K562 (cell line): ENCODE measurements around the gene ALDH1A3. TPM values are rescaled to one million over a fixed set of nuclear protein-coding genes. Genes with fewer than 3 reads are reported as not detected.

Experiments used
- CHCHD3 ChIP-seq: fragments of 250-450 bp; sonication (Bioruptor Pico); IDR thresholded peaks from 2 replicates; pipeline ENCODE4 v2.1.2; 2022; ENCODE audit warnings: mild to moderate bottlenecking
- EGR1 ChIP-seq: fragments of 450-650 bp; conservative IDR thresholded peaks from 2 replicates; pipeline ENCODE4 v1.6.1; 2017; ENCODE audit warnings: mild to moderate bottlenecking
- KAT2B ChIP-seq: IDR thresholded peaks from one replicate; pipeline ENCODE4 v1.6.1; 2012; ENCODE audit warnings: low read depth, mild to moderate bottlenecking, control low read depth, inconsistent platforms, low read length, moderate library complexity
- LEF1 ChIP-seq: fragments of 450-650 bp; IDR thresholded peaks from 2 replicates; pipeline ENCODE4 v1.6.1; 2016; ENCODE audit warnings: mild to moderate bottlenecking
- SIX5 ChIP-seq, 2 experiments: IDR thresholded peaks; 2 replicates each; pipeline ENCODE4 v1.6.1; 2011; ENCODE audit warnings: low read length in 2 of 2, borderline replicate concordance in 1 of 2, low read depth in 1 of 2, mild to moderate bottlenecking in 1 of 2, moderate library complexity in 1 of 2; ENCODE audit not compliant: insufficient read depth in 1 of 2
- ZNF165 ChIP-seq: fragments of 250-450 bp; sonication (Bioruptor Pico); IDR thresholded peaks from 2 replicates; pipeline ENCODE4 v1.4.0; 2020; ENCODE audit warnings: borderline replicate concordance
- ZNF212 ChIP-seq: fragments of 450-650 bp; formaldehyde crosslinking; IDR thresholded peaks from 2 replicates; pipeline ENCODE4 v1.4.0; 2020; ENCODE audit warnings: mild to moderate bottlenecking
- polyA plus RNA-seq, 8 experiments: library from polyadenylated mRNA; depleted of rRNA in 4 of 8; stranded (reverse) in 5 of 8; unstranded in 3 of 8; fragments of >200 nt; fragmentation: Nextera tagmentation in 2 of 8; fragmentation: Illumina TruSeq in 1 of 8; extraction: Ambion mirVana in 2 of 8; extraction: Trizol in 1 of 8; gene quantifications; 2 replicates each; pipeline versions ENCODE4 v1.2.1 to v1.2.3, GENCODE V29; 2011 to 2014; ENCODE audit warnings: inconsistent platforms in 1 of 8, missing spikeins in 1 of 8
- total RNA-seq, 7 experiments: library from RNA; depleted of rRNA in 6 of 7; stranded (reverse); fragments of >200 nt in 6 of 7; fragmentation: Illumina TruSeq in 2 of 7; extraction: Trizol in 2 of 7; gene quantifications; 2 replicates each; pipeline versions ENCODE4 v1.2.1 to v1.2.3, GENCODE V29; 2011 to 2021; ENCODE audit warnings: low replicate concordance in 1 of 7
- TF ChIP-seq, protein P1 (sequence below): fragments of 450-650 bp; conservative IDR thresholded peaks from 2 replicates; pipeline ENCODE4 v1.6.1; 2016; ENCODE audit warnings: missing genetic modification characterization, low read depth, mild to moderate bottlenecking, missing compliant biosample characterization, moderate library complexity
- TF ChIP-seq, protein P2 (sequence below), 2 experiments: fragments of 450-650 bp in 1 of 2; sonication (generic) in 1 of 2; formaldehyde crosslinking in 1 of 2; IDR thresholded peaks in 1 of 2; conservative IDR thresholded peaks in 1 of 2; 2 replicates each; pipeline versions ENCODE4 v1.6.1 to v1.8.1; 2016 to 2023; ENCODE audit warnings: mild to moderate bottlenecking in 2 of 2, moderate library complexity in 2 of 2, inconsistent platforms in 1 of 2, missing genetic modification reagents in 1 of 2
- TF ChIP-seq, protein P3 (sequence below): conservative IDR thresholded peaks from 2 replicates; pipeline ENCODE4 v1.6.1; 2011; ENCODE audit warnings: low read depth, mild to moderate bottlenecking, low read length; ENCODE audit not compliant: control insufficient read depth

Gene ALDH1A3
- total and polyA plus RNA-seq, 9 of the 15 experiments (the other 6 are each of a cell fraction or from before 2014, with no cell fraction given) = 0.38 TPM; not detected in 8

DNA sequence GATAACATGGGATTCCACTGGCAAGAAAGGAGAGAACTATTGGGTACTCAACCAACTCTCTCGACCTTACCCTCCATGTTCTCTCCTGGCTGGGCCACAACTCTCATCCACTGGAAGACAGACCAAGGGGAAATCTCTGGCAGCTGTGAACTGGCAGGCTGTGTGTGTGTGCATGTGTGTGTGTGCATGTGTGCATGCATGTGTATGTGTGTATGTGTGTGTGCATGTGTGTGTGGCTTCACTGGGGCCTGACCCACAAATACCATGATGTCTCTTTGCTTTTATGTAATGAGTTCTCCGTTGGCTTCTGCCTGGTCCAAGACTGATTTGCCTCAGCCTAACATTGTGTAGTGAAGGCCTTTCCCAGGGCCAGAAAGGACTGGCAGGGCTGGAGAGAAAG is 4.1 kb upstream of the ALDH1A3 start (continued):
- TF ChIP-seq CHCHD3 (CRISPR knock-in tag) = no peak
- no peak for TF ChIP-seq KAT2B
- TF ChIP-seq ZNF165 (CRISPR knock-in tag) = no peak
- TF ChIP-seq SIX5 (IDR thresholded peaks at IDR 0.05; ENCODE audit: borderline replicate concordance in 1 of 2, insufficient read depth in 1 of 2, low read depth in 1 of 2, low read length in 2 of 2) = no peak
- no peak for TF ChIP-seq ZNF212
- TF ChIP-seq, protein P1, sequence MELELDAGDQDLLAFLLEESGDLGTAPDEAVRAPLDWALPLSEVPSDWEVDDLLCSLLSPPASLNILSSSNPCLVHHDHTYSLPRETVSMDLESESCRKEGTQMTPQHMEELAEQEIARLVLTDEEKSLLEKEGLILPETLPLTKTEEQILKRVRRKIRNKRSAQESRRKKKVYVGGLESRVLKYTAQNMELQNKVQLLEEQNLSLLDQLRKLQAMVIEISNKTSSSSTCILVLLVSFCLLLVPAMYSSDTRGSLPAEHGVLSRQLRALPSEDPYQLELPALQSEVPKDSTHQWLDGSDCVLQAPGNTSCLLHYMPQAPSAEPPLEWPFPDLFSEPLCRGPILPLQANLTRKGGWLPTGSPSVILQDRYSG (tag) = no peak
- TF ChIP-seq, protein P2, sequence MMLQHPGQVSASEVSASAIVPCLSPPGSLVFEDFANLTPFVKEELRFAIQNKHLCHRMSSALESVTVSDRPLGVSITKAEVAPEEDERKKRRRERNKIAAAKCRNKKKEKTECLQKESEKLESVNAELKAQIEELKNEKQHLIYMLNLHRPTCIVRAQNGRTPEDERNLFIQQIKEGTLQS (IDR thresholded peaks at IDR 0.05) = no peak
- TF ChIP-seq, protein P2 (CRISPR knock-in tag; conservative IDR thresholded peaks at IDR 0.05) = no peak
- no peak for TF ChIP-seq EGR1
- TF ChIP-seq, protein P3, sequence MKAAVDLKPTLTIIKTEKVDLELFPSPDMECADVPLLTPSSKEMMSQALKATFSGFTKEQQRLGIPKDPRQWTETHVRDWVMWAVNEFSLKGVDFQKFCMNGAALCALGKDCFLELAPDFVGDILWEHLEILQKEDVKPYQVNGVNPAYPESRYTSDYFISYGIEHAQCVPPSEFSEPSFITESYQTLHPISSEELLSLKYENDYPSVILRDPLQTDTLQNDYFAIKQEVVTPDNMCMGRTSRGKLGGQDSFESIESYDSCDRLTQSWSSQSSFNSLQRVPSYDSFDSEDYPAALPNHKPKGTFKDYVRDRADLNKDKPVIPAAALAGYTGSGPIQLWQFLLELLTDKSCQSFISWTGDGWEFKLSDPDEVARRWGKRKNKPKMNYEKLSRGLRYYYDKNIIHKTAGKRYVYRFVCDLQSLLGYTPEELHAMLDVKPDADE = no peak
- TF ChIP-seq LEF1 = no peak
